NOMO-1 (cell line): ENCODE data around the gene AIF1L.
A peak's percentile ranks its signal among the peaks of the same experiment; 100 is the strongest.
"Not testable (repeated sequence)": the region's sequence is repeated elsewhere in the genome, so short reads cannot be mapped to it uniquely, and the experiment has no call there.

Experiments
- DNase-seq, 2 experiments: peaks; one replicate each; lab custom pipeline; 2025; ENCODE audit not compliant: unreplicated experiment in 2 of 2; lab: John Stamatoyannopoulos, UW

Gene AIF1L

DNA sequence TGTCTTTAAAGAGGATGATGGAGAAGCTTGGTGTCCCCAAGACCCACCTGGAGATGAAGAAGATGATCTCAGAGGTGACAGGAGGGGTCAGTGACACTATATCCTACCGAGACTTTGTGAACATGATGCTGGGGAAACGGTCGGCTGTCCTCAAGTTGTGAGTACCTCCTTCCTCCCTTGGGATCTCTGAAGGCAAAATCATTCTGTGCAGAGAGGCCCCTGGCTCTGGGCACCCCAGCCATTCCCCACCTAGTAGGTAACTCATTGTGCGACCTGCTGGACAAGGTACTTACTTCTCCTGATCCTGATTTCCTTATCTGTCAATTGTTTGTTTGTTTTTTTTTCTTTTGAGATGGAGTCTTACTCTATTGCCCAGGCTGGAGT is 21.4 kb downstream of the AIF1L start:
- no peak for DNase-seq

DNA sequence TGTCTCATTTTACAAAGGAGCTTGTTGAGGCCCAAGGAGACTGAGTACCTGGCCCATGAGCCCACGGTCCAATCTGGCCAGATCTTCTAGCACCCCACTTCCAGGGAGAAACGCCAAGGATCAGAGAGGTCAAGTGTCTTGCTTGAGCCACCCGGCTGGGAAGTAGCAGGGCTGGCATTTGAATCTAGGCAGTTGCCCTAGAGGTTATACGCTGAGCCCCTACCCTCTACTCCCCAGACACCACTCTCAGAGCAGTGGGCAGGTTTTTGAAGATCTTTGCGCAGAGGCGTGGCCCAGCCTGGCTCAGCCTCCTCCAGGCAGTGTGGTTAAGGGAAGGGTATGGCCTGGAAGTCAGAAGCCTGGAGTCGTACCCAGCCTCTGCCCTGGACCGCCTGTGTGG is 23.3 kb downstream of the AIF1L start:
- DNase-seq: no peak

DNA sequence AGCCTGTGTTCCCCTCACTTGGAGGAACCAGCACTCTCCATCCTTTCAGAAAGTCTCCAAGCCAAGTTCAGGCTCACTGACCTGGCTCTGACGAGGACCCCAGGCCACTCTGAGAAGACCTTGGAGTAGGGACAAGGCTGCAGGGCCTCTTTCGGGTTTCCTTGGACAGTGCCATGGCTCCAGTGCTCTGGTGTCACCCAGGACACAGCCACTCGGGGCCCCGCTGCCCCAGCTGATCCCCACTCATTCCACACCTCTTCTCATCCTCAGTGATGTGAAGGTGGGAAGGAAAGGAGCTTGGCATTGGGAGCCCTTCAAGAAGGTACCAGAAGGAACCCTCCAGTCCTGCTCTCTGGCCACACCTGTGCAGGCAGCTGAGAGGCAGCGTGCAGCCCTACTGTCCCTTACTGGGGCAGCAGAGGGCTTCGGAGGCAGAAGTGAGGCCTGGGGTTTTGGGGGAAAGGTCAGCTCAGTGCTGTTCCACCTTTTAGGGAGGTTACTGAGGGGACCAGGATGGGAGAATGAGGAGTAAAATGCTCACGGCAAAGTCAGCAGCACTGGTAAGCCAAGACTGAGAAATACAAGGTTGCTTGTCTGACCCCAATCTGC is 24.4 kb downstream of the AIF1L start:
- no peak for DNase-seq

DNA sequence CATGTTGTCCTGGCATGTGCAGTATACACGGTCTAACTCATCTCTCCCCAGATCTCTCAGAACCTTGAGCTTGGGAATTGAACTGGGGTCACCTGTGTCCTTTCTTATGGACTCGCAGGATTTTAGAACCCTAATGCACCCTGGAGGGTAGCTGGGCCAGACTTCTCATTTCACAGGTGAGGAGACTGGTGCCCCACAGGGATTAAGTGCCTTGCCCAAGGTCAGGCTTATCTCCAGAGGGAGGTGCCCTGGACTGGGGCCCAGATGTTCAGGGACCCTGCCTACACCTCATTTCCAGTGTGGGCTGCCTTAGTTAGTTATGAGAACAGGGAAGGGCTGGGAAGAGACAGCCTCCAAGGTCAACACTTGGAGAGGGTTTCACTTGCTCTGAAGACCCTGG is 25.0 kb downstream of the AIF1L start:
- no peak for DNase-seq

- DNase-seq: no peak
These were observed 25.8 kb downstream of the AIF1L start for GRCh38 chr9:131122158-131122557.

DNA sequence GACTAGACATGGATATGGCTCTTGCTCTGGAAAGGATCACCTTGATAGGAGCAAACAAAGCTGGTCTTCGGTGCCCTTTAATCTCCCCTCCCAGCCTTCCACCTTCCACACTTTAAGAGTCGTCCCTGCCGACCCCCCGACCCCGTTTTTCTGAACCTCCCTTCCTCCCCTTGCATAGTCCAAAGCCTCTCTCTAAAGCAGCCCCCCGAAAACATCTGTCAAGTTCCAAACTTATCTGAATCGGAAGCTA is 28.6 kb downstream of the AIF1L start:
- DNase-seq: no peak

DNA sequence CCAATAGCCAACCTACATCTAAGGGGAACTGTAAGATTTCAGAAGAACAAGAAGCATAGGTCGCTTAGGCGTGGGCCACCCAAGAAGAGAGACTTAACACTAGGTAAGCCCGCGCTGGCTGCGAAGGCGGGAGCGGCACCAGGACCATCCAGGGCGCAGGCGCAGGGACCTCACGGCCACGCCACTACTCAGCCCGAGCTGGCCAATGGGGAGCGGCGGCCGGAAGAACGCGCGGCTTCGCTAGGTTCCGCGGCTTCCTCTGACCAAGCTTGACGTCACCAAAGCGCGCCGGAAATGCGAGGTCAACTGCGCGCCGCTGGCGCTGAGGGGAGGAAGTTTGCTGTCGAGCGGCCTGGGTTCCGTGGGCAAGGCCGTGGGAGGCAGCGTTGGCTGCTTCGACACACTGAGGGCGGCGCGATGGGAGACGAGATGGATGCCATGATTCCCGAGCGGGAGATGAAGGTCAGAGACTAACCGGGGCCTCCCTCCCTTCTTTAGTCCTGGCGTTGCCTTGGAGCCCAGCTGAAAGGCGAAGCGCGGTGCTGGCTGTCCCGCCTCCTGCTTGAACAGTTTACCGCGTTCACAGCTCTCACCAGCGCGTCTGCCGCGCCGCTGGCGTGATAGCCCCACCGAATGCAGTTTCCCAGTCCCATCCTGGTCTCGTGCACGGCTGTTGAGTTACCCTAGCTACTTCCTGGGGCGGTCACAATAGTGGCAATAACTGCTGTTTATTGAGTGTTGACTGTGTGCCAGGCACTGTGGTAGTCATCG is 29.1 kb downstream of the AIF1L start, which contains the start of gene NUP214:
NUP214 (plus strand) TSS at position 299 of the 771 bp plus-strand sequence; CDS start at position 418, 119 bp downstream.
- peak; percentile 96 to 97 for DNase-seq

- no peak for DNase-seq
These were observed 29.7 kb downstream of the AIF1L start for GRCh38 chr9:131126059-131126426.

DNA sequence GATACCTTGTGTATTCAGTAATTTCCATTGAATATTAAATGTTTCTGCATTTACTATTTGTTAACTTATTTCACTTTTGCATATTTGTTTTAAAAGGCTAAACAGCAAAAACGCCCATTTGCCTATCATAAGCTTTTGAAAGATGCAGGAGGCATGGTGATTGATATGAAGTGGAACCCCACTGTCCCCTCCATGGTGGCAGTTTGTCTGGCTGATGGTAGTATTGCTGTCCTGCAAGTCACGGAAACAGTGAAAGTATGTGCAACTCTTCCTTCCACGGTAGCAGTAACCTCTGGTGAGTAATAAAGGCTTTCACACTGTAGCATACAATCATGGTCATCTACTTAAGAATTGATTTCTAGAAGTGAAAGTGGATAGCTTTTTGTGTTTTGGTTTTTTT is 32.9 kb downstream of the AIF1L start:
- no peak for DNase-seq

GRCh38 chr9:131138676-131139075 is 42.3 kb downstream of the AIF1L start:
- no peak for DNase-seq

DNA sequence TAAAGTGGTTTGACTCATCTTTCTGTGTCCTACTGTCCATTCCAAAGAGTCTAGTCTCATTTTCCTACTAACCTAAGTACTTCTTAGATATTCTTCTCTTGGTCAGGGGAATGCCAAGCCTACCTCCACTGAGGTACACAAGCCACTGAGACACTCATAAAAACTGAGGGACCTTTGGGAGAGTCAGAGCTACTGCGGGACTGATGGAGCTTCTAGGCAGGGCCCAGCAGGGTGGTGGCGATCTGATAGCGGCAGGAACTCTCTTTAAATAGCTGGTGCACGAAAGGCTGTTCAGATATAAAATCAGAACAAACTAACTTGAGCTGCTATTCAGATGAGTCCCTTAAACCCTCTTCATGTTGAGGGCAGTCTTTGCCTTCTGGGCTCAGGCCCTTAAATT is 43.8 kb downstream of the AIF1L start:
- DNase-seq: no peak

DNA sequence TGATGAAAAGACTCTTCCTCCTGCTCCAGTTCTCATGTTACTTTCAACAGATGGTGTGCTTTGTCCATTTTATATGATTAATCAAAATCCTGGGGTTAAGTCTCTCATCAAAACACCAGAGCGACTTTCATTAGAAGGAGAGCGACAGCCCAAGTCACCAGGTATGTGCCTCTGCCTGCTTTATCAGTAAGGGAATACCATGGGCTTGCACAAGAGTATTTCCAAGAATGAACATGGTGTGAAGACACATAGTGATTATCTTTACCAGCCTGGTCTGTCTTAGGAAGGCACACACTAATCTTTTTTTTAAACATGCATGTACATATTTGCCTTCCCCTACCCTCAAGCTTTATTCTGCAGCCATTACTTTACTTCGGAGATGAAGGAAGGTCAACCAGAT is 44.2 kb downstream of the AIF1L start:
- DNase-seq: no peak

DNA sequence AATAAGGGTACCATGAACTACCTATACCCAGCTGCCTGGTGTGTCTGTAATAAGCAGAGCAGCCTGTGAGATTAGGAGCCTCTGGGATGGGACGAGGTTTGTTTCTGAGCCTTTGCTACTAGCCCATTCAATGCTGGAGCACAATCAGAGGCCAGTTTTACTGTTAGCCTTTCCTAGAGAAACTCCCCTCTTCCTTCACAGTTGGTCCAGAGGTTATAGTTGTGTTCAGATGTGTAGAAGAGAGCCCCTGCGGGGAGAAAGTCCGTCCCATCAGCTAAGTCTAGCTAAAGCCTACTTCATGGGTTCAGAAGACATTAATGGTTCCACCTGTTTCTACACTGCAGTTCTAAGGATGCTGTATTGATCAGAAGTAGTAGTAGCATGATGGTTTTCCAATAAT is 45.8 kb downstream of the AIF1L start:
- DNase-seq: no peak

GRCh38 chr9:131144201-131144600 is 47.9 kb downstream of the AIF1L start:
- DNase-seq: no peak

- no peak for DNase-seq
These were observed 48.9 kb downstream of the AIF1L start for GRCh38 chr9:131145245-131145644.

GRCh38 chr9:131146186-131146585 is 49.9 kb downstream of the AIF1L start:
- DNase-seq: no peak

DNA sequence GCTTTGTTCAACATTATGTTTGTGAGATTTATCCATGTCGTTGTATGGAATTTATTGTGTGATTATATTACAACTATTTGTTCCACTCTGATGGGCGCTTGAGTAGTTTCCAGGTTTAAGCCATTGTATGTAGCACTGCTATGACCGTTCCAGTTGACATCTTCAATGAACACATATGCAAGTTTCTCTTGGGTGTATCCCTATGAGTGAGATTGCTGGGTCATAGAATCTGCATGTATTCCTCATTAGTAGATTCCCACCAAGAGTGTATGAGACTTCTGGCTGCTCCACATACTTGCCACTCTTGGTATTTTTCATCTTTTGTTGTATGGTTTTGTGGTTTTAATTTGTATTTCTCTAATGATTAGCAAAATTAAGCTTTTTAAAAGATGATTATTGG is 51.9 kb downstream of the AIF1L start:
- no peak for DNase-seq

DNA sequence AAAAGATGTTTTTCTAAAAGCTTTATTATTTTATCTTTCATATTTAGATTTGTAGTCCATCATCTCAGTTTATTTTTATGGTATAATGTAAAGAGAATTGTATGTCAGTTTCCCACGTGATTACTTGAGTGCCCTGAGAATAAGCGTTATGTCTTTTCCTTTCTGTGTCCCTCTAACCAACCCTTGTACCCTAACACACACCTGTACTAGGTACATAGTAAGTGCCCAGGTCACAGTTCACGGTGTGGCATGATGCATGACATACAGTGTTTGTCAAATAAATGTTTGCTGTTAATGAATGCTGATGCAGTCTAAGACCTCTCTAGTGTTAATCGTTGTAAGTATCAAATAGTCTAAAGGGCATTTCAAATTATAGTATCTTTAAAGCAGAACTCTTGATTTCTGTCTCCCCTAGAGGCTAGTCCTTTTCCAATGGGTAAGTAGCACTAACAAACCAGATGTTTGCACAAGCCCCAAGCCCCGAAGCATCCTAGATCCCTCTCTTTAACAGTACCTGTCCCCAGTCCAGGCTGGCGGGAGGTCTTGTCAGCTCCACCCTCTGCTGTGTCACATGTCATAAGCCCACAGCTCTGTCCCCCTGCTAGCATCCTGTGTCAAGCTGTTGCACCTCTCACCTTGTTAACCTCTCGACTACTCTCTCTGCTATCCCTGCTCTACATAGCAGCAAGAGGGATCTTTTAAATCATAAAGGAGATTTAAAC is 52.8 kb downstream of the AIF1L start:
- DNase-seq: no peak

GRCh38 chr9:131149688-131150053 is 53.3 kb downstream of the AIF1L start:
- no peak for DNase-seq

DNA sequence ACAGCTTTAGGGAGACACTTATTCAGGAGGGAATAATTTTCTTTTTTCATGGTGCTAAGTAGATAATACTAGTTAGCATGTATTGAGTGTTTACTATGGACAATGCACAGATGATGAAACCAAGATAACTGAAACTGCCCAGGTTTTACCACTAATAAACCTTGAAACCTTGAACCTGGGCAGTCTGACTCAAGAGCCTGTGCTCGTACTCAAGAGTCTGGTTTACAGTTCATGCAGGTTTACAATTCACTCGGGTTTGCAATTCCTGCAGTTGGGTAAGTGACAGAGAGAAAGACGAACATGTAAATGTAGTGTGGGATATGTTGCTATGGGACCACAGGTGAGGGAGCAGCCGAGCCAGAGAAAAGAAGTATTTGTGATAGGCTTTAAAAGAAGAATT is 57.3 kb downstream of the AIF1L start:
- no peak for DNase-seq

GRCh38 chr9:131158673-131159072 is 62.3 kb downstream of the AIF1L start:
- DNase-seq: not testable (repeated sequence)

DNA sequence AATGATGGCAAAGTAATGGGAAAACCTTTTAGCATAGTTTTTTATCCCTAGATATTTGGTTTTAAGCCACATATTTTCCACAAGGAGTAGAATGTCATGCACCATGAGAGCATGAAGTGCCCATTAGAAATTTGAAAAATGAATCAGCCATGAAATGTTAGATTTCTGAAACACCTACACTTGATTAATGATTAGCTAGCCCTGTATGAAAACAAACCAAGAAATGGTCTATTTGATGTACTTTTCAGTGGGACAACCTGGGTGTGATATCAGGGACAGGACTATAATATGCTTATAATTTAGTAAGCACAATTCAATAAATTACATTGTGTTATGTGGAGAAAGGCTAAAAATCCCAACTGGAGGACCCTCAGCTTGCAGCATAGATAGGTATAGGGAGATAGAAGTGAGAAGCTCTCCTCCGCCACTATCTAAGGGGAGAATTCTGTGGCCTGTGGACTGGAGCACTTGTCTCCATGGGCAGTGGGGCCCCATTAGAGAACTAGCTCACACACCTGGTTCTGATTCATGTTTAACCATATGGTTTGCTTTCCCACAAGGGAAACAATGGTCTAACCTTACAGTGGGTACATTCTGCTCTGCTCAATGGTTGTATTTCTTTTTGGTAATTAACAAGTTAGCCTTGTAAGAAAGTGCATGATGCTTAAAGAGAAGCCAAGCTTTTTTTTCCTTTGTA is 64.2 kb downstream of the AIF1L start:
- DNase-seq: no peak
